Measurements from ENCODE around the gene ARHGEF28. TPM values are rescaled to one million over a fixed set of nuclear protein-coding genes. Genes with fewer than 3 reads are reported as not detected.

Gene ARHGEF28
- total and polyA plus RNA-seq, 2 donors, result 7.3 to 7.4 TPM

GRCh38 chr5:73892806-73893205 is 266.8 kb downstream of the ARHGEF28 start:
- Histone ChIP-seq H3K4me3 (ENCODE audit: low read length in 2 of 2) (no peak overlapping the region), H3K27me3 (ENCODE audit: control insufficient read depth in 2 of 2, insufficient read depth in 1 of 2, low read length in 1 of 2) (no peaks in the 10 kb centered on the region), H3K36me3 (ENCODE audit: control insufficient read depth in 2 of 2, insufficient read depth in 2 of 2, low read length in 1 of 2) (no peaks in the 10 kb centered on the region), H3K4me1 (ENCODE audit: control insufficient read depth in 2 of 2, insufficient read depth in 2 of 2, low read length in 2 of 2) (no peaks in the 10 kb centered on the region), H3K9me3 (ENCODE audit: control insufficient read depth in 2 of 2, insufficient read depth in 1 of 2, low read length in 1 of 2) (no peaks in the 10 kb centered on the region), H3K27ac (ENCODE audit: low read depth in 1 of 2, low read length in 1 of 2) (no peak overlapping the region)
- 87% methylated on average over 1 of the region's 1 CpG for WGBS
- no peak for DNase-seq (ENCODE audit: low read depth in 6 of 9, low spot score in 9 of 9)

GRCh38 chr5:73893813-73894212 is 267.8 kb downstream of the ARHGEF28 start:
- Histone ChIP-seq H3K4me3 (ENCODE audit: low read length in 2 of 2) (no peak overlapping the region), H3K27me3 (ENCODE audit: control insufficient read depth in 2 of 2, insufficient read depth in 1 of 2, low read length in 1 of 2) (no peaks in the 10 kb centered on the region), H3K4me1 (ENCODE audit: control insufficient read depth in 2 of 2, insufficient read depth in 2 of 2, low read length in 2 of 2) (no peaks in the 10 kb centered on the region), H3K9me3 (ENCODE audit: control insufficient read depth in 2 of 2, insufficient read depth in 1 of 2, low read length in 1 of 2) (no peaks in the 10 kb centered on the region), H3K27ac (ENCODE audit: low read depth in 1 of 2, low read length in 1 of 2) (no peak overlapping the region), H3K36me3 (ENCODE audit: control insufficient read depth in 2 of 2, insufficient read depth in 2 of 2, low read length in 1 of 2) (no peaks in the 10 kb centered on the region)
- no peak for DNase-seq (ENCODE audit: low read depth in 6 of 9, low spot score in 9 of 9)
- WGBS, result 96% methylated on average over 2 of the region's 2 CpGs

- H3K9me3 ChIP-seq (ENCODE audit: control insufficient read depth in 2 of 2, insufficient read depth in 1 of 2, low read length in 1 of 2), result no peaks in the 10 kb centered on the region
- no peak for DNase-seq (ENCODE audit: low read depth in 6 of 9, low spot score in 9 of 9)
- 95% methylated on average over 6 of the region's 6 CpGs for WGBS
- H3K36me3 ChIP-seq (ENCODE audit: control insufficient read depth in 2 of 2, insufficient read depth in 2 of 2, low read length in 1 of 2), result no peaks in the 10 kb centered on the region
- no peak overlapping the region for H3K27ac ChIP-seq (ENCODE audit: low read depth in 1 of 2, low read length in 1 of 2)
- H3K27me3 ChIP-seq (ENCODE audit: control insufficient read depth in 2 of 2, insufficient read depth in 1 of 2, low read length in 1 of 2), result peaks cover 0 to 3% of the 10 kb centered on the region in 2 donors
- peaks cover 0 to 3% of the 10 kb centered on the region in 2 donors for H3K4me1 ChIP-seq (ENCODE audit: control insufficient read depth in 2 of 2, insufficient read depth in 2 of 2, low read length in 2 of 2)
- no peak overlapping the region for H3K4me3 ChIP-seq (ENCODE audit: low read length in 2 of 2)
Observed at GRCh38 chr5:73894860-73895259, 268.9 kb downstream of the ARHGEF28 start.

- Histone ChIP-seq H3K4me3 (ENCODE audit: low read length in 2 of 2) (no peak overlapping the region), H3K27me3 (ENCODE audit: control insufficient read depth in 2 of 2, insufficient read depth in 1 of 2, low read length in 1 of 2) (peaks cover 0 to 3% of the 10 kb centered on the region in 2 donors), H3K36me3 (ENCODE audit: control insufficient read depth in 2 of 2, insufficient read depth in 2 of 2, low read length in 1 of 2) (no peaks in the 10 kb centered on the region), H3K4me1 (ENCODE audit: control insufficient read depth in 2 of 2, insufficient read depth in 2 of 2, low read length in 2 of 2) (peaks cover 0 to 3% of the 10 kb centered on the region in 2 donors), H3K9me3 (ENCODE audit: control insufficient read depth in 2 of 2, insufficient read depth in 1 of 2, low read length in 1 of 2) (no peaks in the 10 kb centered on the region), H3K27ac (ENCODE audit: low read depth in 1 of 2, low read length in 1 of 2) (no peak overlapping the region)
- no peak for DNase-seq (ENCODE audit: low read depth in 6 of 9, low spot score in 9 of 9)
- WGBS, result 63% methylated on average over 4 of the region's 4 CpGs
Observed at GRCh38 chr5:73895471-73895870, 269.5 kb downstream of the ARHGEF28 start.

GRCh38 chr5:73896097-73896496 is 270.1 kb downstream of the ARHGEF28 start:
- Histone ChIP-seq H3K4me3 (ENCODE audit: low read length in 2 of 2) (no peak overlapping the region), H3K27ac (ENCODE audit: low read depth in 1 of 2, low read length in 1 of 2) (no peak overlapping the region), H3K27me3 (ENCODE audit: control insufficient read depth in 2 of 2, insufficient read depth in 1 of 2, low read length in 1 of 2) (peaks cover 0 to 5% of the 10 kb centered on the region in 2 donors), H3K4me1 (ENCODE audit: control insufficient read depth in 2 of 2, insufficient read depth in 2 of 2, low read length in 2 of 2) (peaks cover 0 to 3% of the 10 kb centered on the region in 2 donors), H3K36me3 (ENCODE audit: control insufficient read depth in 2 of 2, insufficient read depth in 2 of 2, low read length in 1 of 2) (no peaks in the 10 kb centered on the region), H3K9me3 (ENCODE audit: control insufficient read depth in 2 of 2, insufficient read depth in 1 of 2, low read length in 1 of 2) (no peaks in the 10 kb centered on the region)
- no peak for DNase-seq (ENCODE audit: low read depth in 6 of 9, low spot score in 9 of 9)
- 63% methylated on average over 3 of the region's 3 CpGs for WGBS

GRCh38 chr5:73896668-73897067 is 270.7 kb downstream of the ARHGEF28 start:
- Histone ChIP-seq H3K27ac (ENCODE audit: low read depth in 1 of 2, low read length in 1 of 2) (no peak overlapping the region), H3K27me3 (ENCODE audit: control insufficient read depth in 2 of 2, insufficient read depth in 1 of 2, low read length in 1 of 2) (peaks cover 0 to 5% of the 10 kb centered on the region in 2 donors), H3K4me3 (ENCODE audit: low read length in 2 of 2) (no peak overlapping the region), H3K4me1 (ENCODE audit: control insufficient read depth in 2 of 2, insufficient read depth in 2 of 2, low read length in 2 of 2) (peaks cover 0 to 3% of the 10 kb centered on the region in 2 donors), H3K36me3 (ENCODE audit: control insufficient read depth in 2 of 2, insufficient read depth in 2 of 2, low read length in 1 of 2) (no peaks in the 10 kb centered on the region), H3K9me3 (ENCODE audit: control insufficient read depth in 2 of 2, insufficient read depth in 1 of 2, low read length in 1 of 2) (no peaks in the 10 kb centered on the region)
- 98% methylated on average over 12 of the region's 12 CpGs for WGBS
- DNase-seq (ENCODE audit: low read depth in 6 of 9, low spot score in 9 of 9), result no peak

- H3K27me3 ChIP-seq (ENCODE audit: control insufficient read depth in 2 of 2, insufficient read depth in 1 of 2, low read length in 1 of 2), result peaks cover 0 to 5% of the 10 kb centered on the region in 2 donors
- no peak overlapping the region for H3K4me3 ChIP-seq (ENCODE audit: low read length in 2 of 2)
- no peaks in the 10 kb centered on the region for H3K36me3 ChIP-seq (ENCODE audit: control insufficient read depth in 2 of 2, insufficient read depth in 2 of 2, low read length in 1 of 2)
- peaks cover 0 to 6% of the 10 kb centered on the region in 2 donors for H3K4me1 ChIP-seq (ENCODE audit: control insufficient read depth in 2 of 2, insufficient read depth in 2 of 2, low read length in 2 of 2)
- H3K27ac ChIP-seq (ENCODE audit: low read depth in 1 of 2, low read length in 1 of 2), result no peak overlapping the region
- no peaks in the 10 kb centered on the region for H3K9me3 ChIP-seq (ENCODE audit: control insufficient read depth in 2 of 2, insufficient read depth in 1 of 2, low read length in 1 of 2)
- DNase-seq (ENCODE audit: low read depth in 6 of 9, low spot score in 9 of 9), result no peak
- whole genome bisulfite sequencing, result 96% methylated on average over 5 of the region's 5 CpGs
Observed at GRCh38 chr5:73897893-73898292, 271.9 kb downstream of the ARHGEF28 start.

- Histone ChIP-seq H3K4me1 (ENCODE audit: control insufficient read depth in 2 of 2, insufficient read depth in 2 of 2, low read length in 2 of 2) (peaks cover 0 to 8% of the 10 kb centered on the region in 2 donors), H3K4me3 (ENCODE audit: low read length in 2 of 2) (no peak overlapping the region), H3K27me3 (ENCODE audit: control insufficient read depth in 2 of 2, insufficient read depth in 1 of 2, low read length in 1 of 2) (peaks cover 0 to 5% of the 10 kb centered on the region in 2 donors), H3K36me3 (ENCODE audit: control insufficient read depth in 2 of 2, insufficient read depth in 2 of 2, low read length in 1 of 2) (no peaks in the 10 kb centered on the region), H3K27ac (ENCODE audit: low read depth in 1 of 2, low read length in 1 of 2) (no peak overlapping the region), H3K9me3 (ENCODE audit: control insufficient read depth in 2 of 2, insufficient read depth in 1 of 2, low read length in 1 of 2) (no peaks in the 10 kb centered on the region)
- WGBS, result 92% methylated on average over 9 of the region's 9 CpGs
- DNase-seq (ENCODE audit: low read depth in 6 of 9, low spot score in 9 of 9), result peak in 1 of 9 donors; percentile 25
Observed at GRCh38 chr5:73899055-73899454, 273.1 kb downstream of the ARHGEF28 start.

- 99% methylated on average over 3 of the region's 3 CpGs for WGBS
- H3K4me3 ChIP-seq (ENCODE audit: low read length in 2 of 2), result no peak overlapping the region
- no peaks in the 10 kb centered on the region for H3K36me3 ChIP-seq (ENCODE audit: control insufficient read depth in 2 of 2, insufficient read depth in 2 of 2, low read length in 1 of 2)
- H3K9me3 ChIP-seq (ENCODE audit: control insufficient read depth in 2 of 2, insufficient read depth in 1 of 2, low read length in 1 of 2), result no peaks in the 10 kb centered on the region
- H3K27ac ChIP-seq (ENCODE audit: low read depth in 1 of 2, low read length in 1 of 2), result no peak overlapping the region
- H3K4me1 ChIP-seq (ENCODE audit: control insufficient read depth in 2 of 2, insufficient read depth in 2 of 2, low read length in 2 of 2), result peaks cover 0 to 8% of the 10 kb centered on the region in 2 donors
- H3K27me3 ChIP-seq (ENCODE audit: control insufficient read depth in 2 of 2, insufficient read depth in 1 of 2, low read length in 1 of 2), result peaks cover 0 to 5% of the 10 kb centered on the region in 2 donors
- DNase-seq (ENCODE audit: low read depth in 6 of 9, low spot score in 9 of 9), result no peak
Observed at GRCh38 chr5:73899916-73900315, 273.9 kb downstream of the ARHGEF28 start.

GRCh38 chr5:73900566-73900965 is 274.6 kb downstream of the ARHGEF28 start:
- no peak overlapping the region for H3K4me3 ChIP-seq (ENCODE audit: low read length in 2 of 2)
- no peak overlapping the region for H3K27ac ChIP-seq (ENCODE audit: low read depth in 1 of 2, low read length in 1 of 2)
- no peaks in the 10 kb centered on the region for H3K9me3 ChIP-seq (ENCODE audit: control insufficient read depth in 2 of 2, insufficient read depth in 1 of 2, low read length in 1 of 2)
- no peaks in the 10 kb centered on the region for H3K36me3 ChIP-seq (ENCODE audit: control insufficient read depth in 2 of 2, insufficient read depth in 2 of 2, low read length in 1 of 2)
- H3K4me1 ChIP-seq (ENCODE audit: control insufficient read depth in 2 of 2, insufficient read depth in 2 of 2, low read length in 2 of 2), result peaks cover 0 to 8% of the 10 kb centered on the region in 2 donors
- no peak for DNase-seq (ENCODE audit: low read depth in 6 of 9, low spot score in 9 of 9)
- WGBS, result 97% methylated on average over 7 of the region's 7 CpGs
- H3K27me3 ChIP-seq (ENCODE audit: control insufficient read depth in 2 of 2, insufficient read depth in 1 of 2, low read length in 1 of 2), result peaks cover 0 to 5% of the 10 kb centered on the region in 2 donors
